ENCODE results near the gene ELF5. TPM values are rescaled to one million over a fixed set of nuclear protein-coding genes. Genes with fewer than 3 reads are reported as not detected.

The ELF5 gene
- total RNA-seq, 4 donors from 2014 or later, result not detected

DNA sequence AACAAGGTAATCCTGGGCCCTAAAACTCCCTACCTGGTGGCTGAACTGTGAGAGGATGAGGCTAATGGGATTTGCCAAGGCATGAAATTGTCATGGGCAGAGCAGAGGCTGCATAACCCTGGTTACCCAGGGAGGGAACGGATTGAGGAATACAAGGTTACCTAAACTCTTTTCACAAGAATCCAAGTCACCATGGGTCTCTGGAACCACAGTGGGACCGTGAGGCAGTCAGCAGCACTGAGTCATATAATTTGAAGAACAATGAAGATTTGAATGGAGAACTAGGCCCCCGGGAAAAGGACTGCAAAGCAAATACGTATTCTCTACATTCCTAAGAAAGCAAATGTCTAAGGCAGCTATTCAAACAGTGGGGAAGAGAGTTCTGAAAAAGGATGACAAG, 55.1 kb downstream of the ELF5 start:
- no peak overlapping the region for H3K4me3 ChIP-seq
- H3K36me3 ChIP-seq, result peaks cover 0 to 90% (median 25%) of the 10 kb centered on the region in 3 donors
- WGBS, 2 donors, result 39 to 47% methylated on average over 4 of the region's 4 CpGs
- no peaks in the 10 kb centered on the region for H3K27me3 ChIP-seq
- TF ChIP-seq EP300 (IDR thresholded peaks at IDR 0.05) (no peak), CTCF (IDR thresholded peaks at IDR 0.05) (no peak), POLR2A (IDR thresholded peaks at IDR 0.05) (no peak)
- H3K4me1 ChIP-seq, result peaks cover 0 to 4% (median 1%) of the 10 kb centered on the region in 4 donors
- no peak overlapping the region for H3K27ac ChIP-seq
- H3K9me3 ChIP-seq, result no peaks in the 10 kb centered on the region
- DNase-seq (ENCODE audit: low spot score in 2 of 2), result no peak

DNA sequence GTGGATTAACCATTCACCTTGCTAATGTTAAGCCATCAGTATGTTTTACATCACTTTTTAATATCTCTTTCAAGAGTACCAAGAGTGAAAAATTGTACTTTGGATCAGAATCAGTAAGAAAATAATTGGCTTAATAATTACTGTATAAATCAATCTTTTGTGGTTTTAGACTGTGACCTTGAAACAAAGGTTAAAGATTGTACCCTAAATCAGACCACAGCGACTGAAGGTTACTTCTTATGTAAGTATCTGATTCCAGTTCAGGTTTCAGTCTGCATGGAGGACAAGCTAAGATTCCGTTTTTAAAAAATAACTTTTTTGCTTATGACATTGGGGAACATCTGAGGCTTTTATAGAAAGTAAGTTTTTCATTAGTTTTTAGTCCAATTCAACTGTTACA, 56.0 kb downstream of the ELF5 start:
- no peak for DNase-seq (ENCODE audit: low spot score in 2 of 2)
- H3K36me3 ChIP-seq, result peaks cover 0 to 90% (median 21%) of the 10 kb centered on the region in 3 donors
- no peak overlapping the region for H3K4me3 ChIP-seq

GRCh38 chr11:34454308-34455032, 59.1 kb downstream of the ELF5 start:
- no peaks in the 10 kb centered on the region for H3K27me3 ChIP-seq
- no peak for DNase-seq (ENCODE audit: low spot score in 2 of 2)
- H3K27ac ChIP-seq, result peak overlapping the region in 1 of 4 donors; percentile 30
- H3K4me1 ChIP-seq, result peaks cover 0 to 5% (median 2%) of the 10 kb centered on the region in 4 donors
- no peak overlapping the region for H3K4me3 ChIP-seq
- no peak for TF ChIP-seq EP300 (IDR thresholded peaks at IDR 0.05)
- TF ChIP-seq CTCF (IDR thresholded peaks at IDR 0.05), result no peak
- TF ChIP-seq POLR2A (IDR thresholded peaks at IDR 0.05), result no peak
- 76 to 89% methylated on average over 1 of the region's 1 CpG for WGBS, 2 donors
- H3K36me3 ChIP-seq, result peaks cover 0 to 92% (median 8%) of the 10 kb centered on the region in 3 donors
- no peaks in the 10 kb centered on the region for H3K9me3 ChIP-seq

More for the DNA sequence above, 56.0 kb downstream of the ELF5 start:
- WGBS, 2 donors, result 89 to 99% methylated on average over 2 of the region's 2 CpGs
- H3K9me3 ChIP-seq, result no peaks in the 10 kb centered on the region
- no peak overlapping the region for H3K27ac ChIP-seq
- no peaks in the 10 kb centered on the region for H3K27me3 ChIP-seq
- TF ChIP-seq CTCF (IDR thresholded peaks at IDR 0.05), result no peak
- no peak for TF ChIP-seq POLR2A (IDR thresholded peaks at IDR 0.05)
- no peak for TF ChIP-seq EP300 (IDR thresholded peaks at IDR 0.05)
- peaks cover 0 to 4% (median 1%) of the 10 kb centered on the region in 4 donors for H3K4me1 ChIP-seq

- Histone ChIP-seq H3K4me3 (no peak overlapping the region), H3K27me3 (no peaks in the 10 kb centered on the region), H3K4me1 (peaks cover 0 to 16% (median 2%) of the 10 kb centered on the region in 4 donors), H3K36me3 (peaks cover 0 to 63% (median 8%) of the 10 kb centered on the region in 3 donors), H3K27ac (no peak overlapping the region), H3K9me3 (no peaks in the 10 kb centered on the region)
- DNase-seq (ENCODE audit: low spot score in 2 of 2), result no peak
- 88 to 97% methylated on average over 3 of the region's 3 CpGs for WGBS, 2 donors
- TF ChIP-seq POLR2A (IDR thresholded peaks at IDR 0.05) (no peak), CTCF (IDR thresholded peaks at IDR 0.05) (no peak), EP300 (IDR thresholded peaks at IDR 0.05) (no peak)
Measured at GRCh38 chr11:34451053-34451452, 62.5 kb downstream of the ELF5 start.

DNA sequence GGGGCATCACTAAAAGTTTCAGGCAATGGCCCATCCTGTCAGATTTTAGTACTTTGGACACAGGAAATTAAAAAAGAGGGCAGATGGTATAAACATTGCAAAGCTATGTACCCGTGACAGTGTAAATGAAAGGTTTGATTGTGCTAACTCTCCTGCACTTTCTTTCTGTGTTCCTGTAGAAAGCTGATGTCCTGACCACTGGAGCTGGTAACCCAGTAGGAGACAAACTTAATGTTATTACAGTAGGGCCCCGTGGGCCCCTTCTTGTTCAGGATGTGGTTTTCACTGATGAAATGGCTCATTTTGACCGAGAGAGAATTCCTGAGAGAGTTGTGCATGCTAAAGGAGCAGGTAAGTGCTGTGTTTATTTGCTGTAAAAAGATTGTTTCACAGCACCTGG, 64.6 kb downstream of the ELF5 start:
- peaks cover 0 to 50% (median 8%) of the 10 kb centered on the region in 3 donors for H3K36me3 ChIP-seq
- WGBS, 2 donors, result 35 to 52% methylated on average over 3 of the region's 3 CpGs
- no peaks in the 10 kb centered on the region for H3K27me3 ChIP-seq
- H3K4me3 ChIP-seq, result no peak overlapping the region
- DNase-seq (ENCODE audit: low spot score in 2 of 2), result no peak
- TF ChIP-seq POLR2A (IDR thresholded peaks at IDR 0.05), result no peak
- no peak for TF ChIP-seq EP300 (IDR thresholded peaks at IDR 0.05)
- TF ChIP-seq CTCF (IDR thresholded peaks at IDR 0.05), result no peak
- peaks cover 0 to 29% (median 2%) of the 10 kb centered on the region in 4 donors for H3K4me1 ChIP-seq
- no peaks in the 10 kb centered on the region for H3K9me3 ChIP-seq
- no peak overlapping the region for H3K27ac ChIP-seq
